HUES64 (cell line): ENCODE data around the gene PLXNA1.

Experiments
- H3K27ac ChIP-seq: 2 replicates; pipeline ENCODE4 v1.7.0; 2013; ENCODE audit warnings: low read depth, low read length, inconsistent platforms
- H3K27me3 ChIP-seq: 2 replicates; pipeline ENCODE4 v1.6.1; 2013; ENCODE audit warnings: mild to moderate bottlenecking, low read length; ENCODE audit not compliant: insufficient read depth
- H3K36me3 ChIP-seq: 2 replicates; pipeline ENCODE4 v1.6.1; 2013; ENCODE audit warnings: mild to moderate bottlenecking, low read length; ENCODE audit not compliant: insufficient read depth
- H3K4me1 ChIP-seq: 2 replicates; pipeline ENCODE4 v1.6.1; 2013; ENCODE audit warnings: mild to moderate bottlenecking, low read length, moderate library complexity; ENCODE audit not compliant: insufficient read depth
- H3K4me3 ChIP-seq: 2 replicates; pipeline ENCODE4 v1.5.1; 2013; ENCODE audit warnings: mild to moderate bottlenecking, low read length, moderate library complexity
- H3K9ac ChIP-seq: 2 replicates; pipeline ENCODE4 v1.6.1; 2013; ENCODE audit warnings: mild to moderate bottlenecking, low read depth, low read length
- H3K9me3 ChIP-seq: 2 replicates; pipeline ENCODE4 v1.6.1; 2013; ENCODE audit warnings: low read depth, low read length; ENCODE audit not compliant: insufficient read depth
- WGBS: fragments of 150-250, 120-280 bp; methylation state at CpG from one replicate; pipeline ENCODE4 v1.1.7; 2013; ENCODE audit warnings: missing lambda C conversion rate; 5-methylcytosine and 5-hydroxymethylcytosine counted together

The PLXNA1 gene

GRCh38 chr3:126982126-126982470, 817 bp upstream of the PLXNA1 start:
- Histone ChIP-seq H3K9ac (no peak overlapping the region), H3K36me3 (no peaks in the 10 kb centered on the region), H3K4me1 (peaks cover 12% of the 10 kb centered on the region; the same call in 1 of the 2 replicates), H3K9me3 (no peaks in the 10 kb centered on the region), H3K27ac (no peak overlapping the region), H3K4me3 (peak overlapping the region; percentile 50), H3K27me3 (peaks cover 13% of the 10 kb centered on the region)
- WGBS, result 14% methylated on average over 12 of the region's 12 CpGs

- peaks cover 13% of the 10 kb centered on the region for H3K27me3 ChIP-seq
- peaks cover 12% of the 10 kb centered on the region; the same call in 1 of the 2 replicates for H3K4me1 ChIP-seq
- H3K9ac ChIP-seq, result peak overlapping the region; percentile 66; the same call in 1 of the 2 replicates
- H3K36me3 ChIP-seq, result no peaks in the 10 kb centered on the region
- no peak overlapping the region for H3K27ac ChIP-seq
- H3K4me3 ChIP-seq, result peak overlapping the region; percentile 77
- no peaks in the 10 kb centered on the region for H3K9me3 ChIP-seq
- WGBS, result under 1% methylated on average over 70 of the region's 70 CpGs
Measured at GRCh38 chr3:126983276-126983652, 349 bp downstream of the PLXNA1 start.

- peak overlapping the region; percentile 66 for H3K9ac ChIP-seq
- H3K36me3 ChIP-seq, result peaks cover 4% of the 10 kb centered on the region
- 2% methylated on average over 61 of the region's 61 CpGs for WGBS
- peaks cover 12% of the 10 kb centered on the region; the same call in 1 of the 2 replicates for H3K4me1 ChIP-seq
- H3K4me3 ChIP-seq, result peak overlapping the region; percentile 77
- H3K9me3 ChIP-seq, result no peaks in the 10 kb centered on the region
- no peak overlapping the region for H3K27ac ChIP-seq
- H3K27me3 ChIP-seq, result peaks cover 13% of the 10 kb centered on the region
Measured at GRCh38 chr3:126983653-126984390, 907 bp downstream of the PLXNA1 start.

- no peaks in the 10 kb centered on the region for H3K9me3 ChIP-seq
- 63% methylated on average over 21 of the region's 21 CpGs for WGBS
- peaks cover 13% of the 10 kb centered on the region for H3K27me3 ChIP-seq
- peaks cover 12% of the 10 kb centered on the region for H3K36me3 ChIP-seq
- H3K9ac ChIP-seq, result peak overlapping the region; percentile 66
- H3K4me1 ChIP-seq, result peaks cover 12% of the 10 kb centered on the region; the same call in 1 of the 2 replicates
- H3K4me3 ChIP-seq, result peak overlapping the region; percentile 77
- H3K27ac ChIP-seq, result no peak overlapping the region
Measured at GRCh38 chr3:126984391-126985131, 1.6 kb downstream of the PLXNA1 start.

GRCh38 chr3:126985132-126985985, 2.4 kb downstream of the PLXNA1 start:
- Histone ChIP-seq H3K36me3 (peaks cover 20% of the 10 kb centered on the region), H3K9ac (no peak overlapping the region), H3K4me1 (peaks cover 12% of the 10 kb centered on the region; the same call in 1 of the 2 replicates), H3K4me3 (peak overlapping the region; percentile 77; the same call in 1 of the 2 replicates), H3K27ac (no peak overlapping the region), H3K9me3 (no peaks in the 10 kb centered on the region), H3K27me3 (peaks cover 13% of the 10 kb centered on the region)
- 80% methylated on average over 17 of the region's 17 CpGs for WGBS

GRCh38 chr3:126986001-126986400, 3.1 kb downstream of the PLXNA1 start:
- no peaks in the 10 kb centered on the region for H3K9me3 ChIP-seq
- no peak overlapping the region for H3K4me3 ChIP-seq
- WGBS, result 85% methylated on average over 9 of the region's 9 CpGs
- no peak overlapping the region for H3K9ac ChIP-seq
- H3K4me1 ChIP-seq, result peaks cover 12% of the 10 kb centered on the region; the same call in 1 of the 2 replicates
- H3K36me3 ChIP-seq, result peaks cover 21% of the 10 kb centered on the region
- no peak overlapping the region for H3K27ac ChIP-seq
- peaks cover 12% of the 10 kb centered on the region for H3K27me3 ChIP-seq

GRCh38 chr3:126987129-126987528, 4.2 kb downstream of the PLXNA1 start:
- H3K9me3 ChIP-seq, result no peaks in the 10 kb centered on the region
- H3K27ac ChIP-seq, result no peak overlapping the region
- no peak overlapping the region for H3K9ac ChIP-seq
- H3K27me3 ChIP-seq, result peaks cover under 1% of the 10 kb centered on the region
- H3K36me3 ChIP-seq, result peaks cover 21% of the 10 kb centered on the region
- no peak overlapping the region for H3K4me3 ChIP-seq
- H3K4me1 ChIP-seq, result peaks cover 6% of the 10 kb centered on the region; the same call in 1 of the 2 replicates
- 88% methylated on average over 4 of the region's 4 CpGs for WGBS

GRCh38 chr3:126987596-126987995, 4.7 kb downstream of the PLXNA1 start:
- no peaks in the 10 kb centered on the region for H3K27me3 ChIP-seq
- WGBS, result 90% methylated on average over 8 of the region's 8 CpGs
- no peak overlapping the region for H3K4me3 ChIP-seq
- peaks cover 21% of the 10 kb centered on the region for H3K36me3 ChIP-seq
- H3K4me1 ChIP-seq, result peaks cover 6% of the 10 kb centered on the region; the same call in 1 of the 2 replicates
- H3K27ac ChIP-seq, result no peak overlapping the region
- H3K9ac ChIP-seq, result no peak overlapping the region
- H3K9me3 ChIP-seq, result no peaks in the 10 kb centered on the region

- no peaks in the 10 kb centered on the region for H3K9me3 ChIP-seq
- H3K9ac ChIP-seq, result no peak overlapping the region
- H3K27ac ChIP-seq, result no peak overlapping the region
- H3K4me3 ChIP-seq, result no peak overlapping the region
- H3K4me1 ChIP-seq, result peaks cover 6% of the 10 kb centered on the region; the same call in 1 of the 2 replicates
- WGBS, result 95% methylated on average over 26 of the region's 26 CpGs
- no peaks in the 10 kb centered on the region for H3K27me3 ChIP-seq
- H3K36me3 ChIP-seq, result peaks cover 21% of the 10 kb centered on the region
Measured at GRCh38 chr3:126988451-126989021, 5.6 kb downstream of the PLXNA1 start.

GRCh38 chr3:126989316-126990023, 6.6 kb downstream of the PLXNA1 start:
- no peaks in the 10 kb centered on the region for H3K27me3 ChIP-seq
- peaks cover 23% of the 10 kb centered on the region for H3K36me3 ChIP-seq
- H3K27ac ChIP-seq, result no peak overlapping the region
- no peak overlapping the region for H3K4me3 ChIP-seq
- 95% methylated on average over 36 of the region's 36 CpGs for WGBS
- H3K9me3 ChIP-seq, result no peaks in the 10 kb centered on the region
- H3K4me1 ChIP-seq, result peaks cover 3% of the 10 kb centered on the region; the same call in 1 of the 2 replicates
- no peak overlapping the region for H3K9ac ChIP-seq
